PFSK-1 (cell line): ENCODE measurements around the gene ANKS1A.

Source experiments
- SIN3A ChIP-seq: IDR thresholded peaks from 2 replicates; pipeline ENCODE4 v1.6.1; 2012; ENCODE audit warnings: mild to moderate bottlenecking, low read length, moderate library complexity, borderline replicate concordance; ENCODE audit not compliant: insufficient read depth
- TF ChIP-seq, protein P1 (sequence below), 2 experiments: IDR thresholded peaks; 2 replicates each; pipeline versions ENCODE4 v1.6.1 to v1.8.0; 2011 to 2012; ENCODE audit warnings: low read depth in 2 of 2, low read length in 2 of 2, control low read depth in 1 of 2, inconsistent platforms in 1 of 2, mild to moderate bottlenecking in 1 of 2, moderate library complexity in 1 of 2; ENCODE audit not compliant: insufficient read depth in 1 of 2

DNA sequence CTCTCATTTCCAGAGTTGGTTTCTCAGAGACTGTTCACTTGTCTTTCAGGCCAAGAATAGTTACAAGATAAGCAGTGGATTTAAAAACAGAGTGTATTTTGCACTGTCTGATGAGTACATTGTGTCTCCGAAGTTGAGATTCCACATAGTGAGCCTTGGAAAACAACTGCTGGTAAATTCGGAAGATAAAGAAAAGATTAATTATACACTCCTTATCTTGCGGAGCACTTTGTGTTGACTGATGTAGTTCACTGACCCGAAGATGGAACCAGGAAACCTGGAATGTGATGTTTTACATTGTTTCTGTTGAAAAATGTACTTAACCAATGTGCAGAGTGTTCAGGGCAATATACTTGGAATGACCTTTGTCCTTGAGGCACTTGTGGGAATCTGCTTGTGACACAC lies 51.0 kb downstream of the ANKS1A start:
- TF ChIP-seq, protein P1, sequence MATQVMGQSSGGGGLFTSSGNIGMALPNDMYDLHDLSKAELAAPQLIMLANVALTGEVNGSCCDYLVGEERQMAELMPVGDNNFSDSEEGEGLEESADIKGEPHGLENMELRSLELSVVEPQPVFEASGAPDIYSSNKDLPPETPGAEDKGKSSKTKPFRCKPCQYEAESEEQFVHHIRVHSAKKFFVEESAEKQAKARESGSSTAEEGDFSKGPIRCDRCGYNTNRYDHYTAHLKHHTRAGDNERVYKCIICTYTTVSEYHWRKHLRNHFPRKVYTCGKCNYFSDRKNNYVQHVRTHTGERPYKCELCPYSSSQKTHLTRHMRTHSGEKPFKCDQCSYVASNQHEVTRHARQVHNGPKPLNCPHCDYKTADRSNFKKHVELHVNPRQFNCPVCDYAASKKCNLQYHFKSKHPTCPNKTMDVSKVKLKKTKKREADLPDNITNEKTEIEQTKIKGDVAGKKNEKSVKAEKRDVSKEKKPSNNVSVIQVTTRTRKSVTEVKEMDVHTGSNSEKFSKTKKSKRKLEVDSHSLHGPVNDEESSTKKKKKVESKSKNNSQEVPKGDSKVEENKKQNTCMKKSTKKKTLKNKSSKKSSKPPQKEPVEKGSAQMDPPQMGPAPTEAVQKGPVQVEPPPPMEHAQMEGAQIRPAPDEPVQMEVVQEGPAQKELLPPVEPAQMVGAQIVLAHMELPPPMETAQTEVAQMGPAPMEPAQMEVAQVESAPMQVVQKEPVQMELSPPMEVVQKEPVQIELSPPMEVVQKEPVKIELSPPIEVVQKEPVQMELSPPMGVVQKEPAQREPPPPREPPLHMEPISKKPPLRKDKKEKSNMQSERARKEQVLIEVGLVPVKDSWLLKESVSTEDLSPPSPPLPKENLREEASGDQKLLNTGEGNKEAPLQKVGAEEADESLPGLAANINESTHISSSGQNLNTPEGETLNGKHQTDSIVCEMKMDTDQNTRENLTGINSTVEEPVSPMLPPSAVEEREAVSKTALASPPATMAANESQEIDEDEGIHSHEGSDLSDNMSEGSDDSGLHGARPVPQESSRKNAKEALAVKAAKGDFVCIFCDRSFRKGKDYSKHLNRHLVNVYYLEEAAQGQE (IDR thresholded peaks at IDR 0.05; ENCODE audit: insufficient read depth in 1 of 2, low read depth in 2 of 2, low read length in 2 of 2): no peak
- TF ChIP-seq SIN3A: no peak
